ENCODE measurements around the gene SLC26A1. TPM values are rescaled to one million over a fixed set of nuclear protein-coding genes. Genes with fewer than 3 reads are reported as not detected.

SLC26A1 gene
- total and polyA plus RNA-seq, 4 experiments from 2014 or later: 0.55 to 1.6 (median 0.81) TPM

GRCh38 chr4:1011022-1011665 is 17.9 kb upstream of the SLC26A1 start, which contains the start of gene FGFRL1:
TSS of gene FGFRL1 (plus strand) at chr4:1011626. CDS start at chr4:1012486, 860 bp downstream.
- Mint-ChIP-seq H3K4me3 (peak within 1 kb of the TSS; percentile 85 to 94 (median 90)), H3K9me3 (peaks cover 0 to 8% (median 1%) of the 10 kb centered on the region in 8 donors), H3K27ac (peak within 1 kb of the TSS; percentile 94 to 98 (median 97)), H3K4me1 (peaks cover 6 to 17% (median 13%) of the 10 kb centered on the region in 4 donors), H3K36me3 (peaks cover 0 to 4% of the 10 kb centered on the region in 2 donors), H3K27me3 (peaks cover 14 to 23% of the 10 kb centered on the region in 2 donors)
- CTCF ChIA-PET (ENCODE audit: partially characterized antibody): no interaction called here
- peak within 1 kb of the TSS; percentile 76 for H3K27ac ChIP-seq (ENCODE audit: low read depth, low read length)
- no peaks in the 10 kb centered on the region for H3K9me3 ChIP-seq (ENCODE audit: control insufficient read depth in 1 of 2, low read length in 2 of 2)
- no peaks in the 10 kb centered on the region for H3K36me3 ChIP-seq (ENCODE audit: insufficient read depth, low read length)
- POLR2A ChIA-PET (ENCODE audit: partially characterized antibody): interaction anchor here (1.0 to 2.5 kb wide), 9 partner anchors 24 to 701 kb away, joined by 3 to 19 read pairs (median 8); partner anchors contain the start of genes ATP5ME, DGKQ, GAK and IDUA
- H3K4me3 ChIP-seq (ENCODE audit: low read length in 2 of 2): peak within 1 kb of the TSS; percentile 22 to 75
- intact Hi-C loops (cut with micrococcal nuclease): loop anchor here (2.0 to 5.0 kb wide), 3 partner anchors 24 to 336 kb away; partner anchors contain the start of genes CTBP1, IDUA and UVSSA
- peaks cover 25% of the 10 kb centered on the region for H3K4me1 ChIP-seq (ENCODE audit: insufficient read depth, low read length)
- H3K27me3 ChIP-seq (ENCODE audit: insufficient read depth, low read length): peaks cover 7% of the 10 kb centered on the region
- DNase-seq: peak; percentile 86 to 90 (median 87)

GRCh38 chr4:1010395-1011021 is 17.3 kb upstream of the SLC26A1 start:
- H3K36me3 ChIP-seq (ENCODE audit: insufficient read depth, low read length): no peaks in the 10 kb centered on the region
- intact Hi-C loops (cut with micrococcal nuclease): loop anchor here (1.0 to 5.0 kb wide), 4 partner anchors 24 to 336 kb away; partner anchors contain the start of genes CTBP1, IDUA and UVSSA
- H3K27me3 ChIP-seq (ENCODE audit: insufficient read depth, low read length): peaks cover 7% of the 10 kb centered on the region
- H3K4me3 ChIP-seq (ENCODE audit: low read length in 2 of 2): peak overlapping the region; percentile 22 to 75
- peaks cover 0 to 4% of the 10 kb centered on the region in 2 donors for H3K36me3 Mint-ChIP-seq
- ChIA-PET CTCF (ENCODE audit: partially characterized antibody) (no interaction called here), POLR2A (ENCODE audit: partially characterized antibody) (interaction anchor here (1.0 to 2.5 kb wide), 9 partner anchors 24 to 701 kb away, joined by 3 to 19 read pairs (median 8); partner anchors contain the start of genes ATP5ME, DGKQ, GAK and IDUA)
- peak overlapping the region; percentile 94 to 98 (median 97) for H3K27ac Mint-ChIP-seq
- peaks cover 6 to 17% (median 13%) of the 10 kb centered on the region in 4 donors for H3K4me1 Mint-ChIP-seq
- peaks cover 0 to 8% (median 1%) of the 10 kb centered on the region in 8 donors for H3K9me3 Mint-ChIP-seq
- H3K27me3 Mint-ChIP-seq: peaks cover 16 to 27% of the 10 kb centered on the region in 2 donors
- H3K27ac ChIP-seq (ENCODE audit: low read depth, low read length): peak overlapping the region; percentile 76
- DNase-seq: peak; percentile 73 to 84 (median 78)
- H3K9me3 ChIP-seq (ENCODE audit: control insufficient read depth in 1 of 2, low read length in 2 of 2): no peaks in the 10 kb centered on the region
- peak overlapping the region; percentile 85 to 94 (median 90) for H3K4me3 Mint-ChIP-seq
- H3K4me1 ChIP-seq (ENCODE audit: insufficient read depth, low read length): peaks cover 25% of the 10 kb centered on the region

GRCh38 chr4:1009542-1010394 is 16.6 kb upstream of the SLC26A1 start:
- Mint-ChIP-seq H3K9me3 (peaks cover 0 to 8% (median 1%) of the 10 kb centered on the region in 8 donors), H3K36me3 (peaks cover 0 to 4% of the 10 kb centered on the region in 2 donors), H3K27ac (peak overlapping the region in 6 of 7 donors; percentile 63 to 98 (median 90)), H3K27me3 (peaks cover 16 to 28% of the 10 kb centered on the region in 2 donors), H3K4me1 (peaks cover 6 to 17% (median 13%) of the 10 kb centered on the region in 4 donors), H3K4me3 (peak overlapping the region; percentile 85 to 92 (median 88))
- no peaks in the 10 kb centered on the region for H3K9me3 ChIP-seq (ENCODE audit: control insufficient read depth in 1 of 2, low read length in 2 of 2)
- intact Hi-C loops (cut with micrococcal nuclease): loop anchor here (1.0 to 5.0 kb wide), 8 partner anchors 23 to 337 kb away; partner anchors contain the start of genes ATP5ME, CTBP1, DGKQ and GAK
- CTCF ChIA-PET (ENCODE audit: partially characterized antibody): no interaction called here
- peak; percentile 60 to 77 (median 66) for DNase-seq
- H3K36me3 ChIP-seq (ENCODE audit: insufficient read depth, low read length): no peaks in the 10 kb centered on the region
- H3K4me1 ChIP-seq (ENCODE audit: insufficient read depth, low read length): peaks cover 25% of the 10 kb centered on the region
- H3K27me3 ChIP-seq (ENCODE audit: insufficient read depth, low read length): peaks cover 7% of the 10 kb centered on the region
- POLR2A ChIA-PET (ENCODE audit: partially characterized antibody): interaction anchor here (1.1 to 2.5 kb wide), 9 partner anchors 11 to 337 kb away, joined by 3 to 19 read pairs (median 8); partner anchors contain the start of genes ATP5ME, DGKQ, GAK and IDUA
- peak overlapping the region; percentile 52 to 75 for H3K4me3 ChIP-seq (ENCODE audit: low read length in 2 of 2)
- H3K27ac ChIP-seq (ENCODE audit: low read depth, low read length): peak overlapping the region; percentile 76

GRCh38 chr4:1008840-1009541 is 15.8 kb upstream of the SLC26A1 start:
- H3K4me3 Mint-ChIP-seq: peak overlapping the region; percentile 68 to 85 (median 80)
- POLR2A ChIA-PET (ENCODE audit: partially characterized antibody): interaction anchor here (0.7 to 2.5 kb wide), 4 partner anchors 10 to 77 kb away, joined by 3 to 19 read pairs (median 9); partner anchors contain the start of genes DGKQ, GAK, IDUA and TMEM175
- H3K27me3 Mint-ChIP-seq: peaks cover 16 to 30% of the 10 kb centered on the region in 2 donors
- H3K36me3 Mint-ChIP-seq: peaks cover 0 to 4% of the 10 kb centered on the region in 2 donors
- peaks cover 7% of the 10 kb centered on the region for H3K27me3 ChIP-seq (ENCODE audit: insufficient read depth, low read length)
- CTCF ChIA-PET (ENCODE audit: partially characterized antibody): no interaction called here
- peak overlapping the region; percentile 34 for H3K27ac ChIP-seq (ENCODE audit: low read depth, low read length)
- peaks cover 25% of the 10 kb centered on the region for H3K4me1 ChIP-seq (ENCODE audit: insufficient read depth, low read length)
- no peaks in the 10 kb centered on the region for H3K9me3 ChIP-seq (ENCODE audit: control insufficient read depth in 1 of 2, low read length in 2 of 2)
- H3K4me1 Mint-ChIP-seq: peaks cover 6 to 17% (median 13%) of the 10 kb centered on the region in 4 donors
- H3K9me3 Mint-ChIP-seq: peaks cover 0 to 8% (median 1%) of the 10 kb centered on the region in 8 donors
- H3K27ac Mint-ChIP-seq: peak overlapping the region in 6 of 7 donors; percentile 9 to 78 (median 68)
- peak overlapping the region in 1 of 2 donors; percentile 46 for H3K4me3 ChIP-seq (ENCODE audit: low read length in 2 of 2)
- peak in 4 of 5 donors; percentile 26 to 52 (median 40) for DNase-seq
- no peaks in the 10 kb centered on the region for H3K36me3 ChIP-seq (ENCODE audit: insufficient read depth, low read length)
- intact Hi-C loops (cut with micrococcal nuclease): loop anchor here (1.0 kb wide), 4 partner anchors 36 to 335 kb away; partner anchors contain the start of genes ATP5ME, DGKQ, GAK and MYL5

GRCh38 chr4:1006856-1007255 is 13.7 kb upstream of the SLC26A1 start:
- H3K27ac Mint-ChIP-seq: no peak overlapping the region
- CTCF ChIA-PET (ENCODE audit: partially characterized antibody): no interaction called here
- H3K4me3 Mint-ChIP-seq: peak overlapping the region in 1 of 8 donors; percentile 22
- POLR2A ChIA-PET (ENCODE audit: partially characterized antibody): no interaction called here
- H3K4me3 ChIP-seq (ENCODE audit: low read length in 2 of 2): no peak overlapping the region
- peaks cover 0 to 4% of the 10 kb centered on the region in 2 donors for H3K36me3 Mint-ChIP-seq
- no peaks in the 10 kb centered on the region for H3K36me3 ChIP-seq (ENCODE audit: insufficient read depth, low read length)
- H3K9me3 Mint-ChIP-seq: peaks cover 0 to 9% (median 1%) of the 10 kb centered on the region in 8 donors
- intact Hi-C loops (cut with micrococcal nuclease): no loop called here
- H3K9me3 ChIP-seq (ENCODE audit: control insufficient read depth in 1 of 2, low read length in 2 of 2): no peaks in the 10 kb centered on the region
- peaks cover 7 to 17% (median 12%) of the 10 kb centered on the region in 4 donors for H3K4me1 Mint-ChIP-seq
- H3K27ac ChIP-seq (ENCODE audit: low read depth, low read length): no peak overlapping the region
- no peak for DNase-seq
- peaks cover 7% of the 10 kb centered on the region for H3K27me3 ChIP-seq (ENCODE audit: insufficient read depth, low read length)
- peaks cover 22% of the 10 kb centered on the region for H3K4me1 ChIP-seq (ENCODE audit: insufficient read depth, low read length)
- peaks cover 20 to 30% of the 10 kb centered on the region in 2 donors for H3K27me3 Mint-ChIP-seq

All from CD4-positive, alpha-beta memory T cell (primary cell).